Hepatocyte (in vitro differentiated cells): ENCODE results near the gene PLEKHG4B.

Experiments used
- EZH2 ChIP-seq: fragments of 200-600 bp; sonication (generic); IDR thresholded peaks from 2 replicates; pipeline ENCODE4 v1.6.1; 2016; ENCODE audit warnings: antibody characterized with exemption, mild to moderate bottlenecking, borderline replicate concordance
- EZH2phosphoT487 ChIP-seq: fragments of 200-600 bp; sonication (generic); IDR thresholded peaks from one replicate; pipeline ENCODE4 v1.6.1; 2018; ENCODE audit warnings: antibody characterized with exemption, mild to moderate bottlenecking, low read depth, moderate library complexity; ENCODE audit not compliant: unreplicated experiment, severe bottlenecking
- TF ChIP-seq, protein P1 (sequence below): fragments of 200-600 bp; sonication (generic); IDR thresholded peaks from 2 replicates; pipeline ENCODE4 v1.5.1; 2016; ENCODE audit warnings: antibody characterized with exemption, mild to moderate bottlenecking; ENCODE audit not compliant: poor library complexity

DNA sequence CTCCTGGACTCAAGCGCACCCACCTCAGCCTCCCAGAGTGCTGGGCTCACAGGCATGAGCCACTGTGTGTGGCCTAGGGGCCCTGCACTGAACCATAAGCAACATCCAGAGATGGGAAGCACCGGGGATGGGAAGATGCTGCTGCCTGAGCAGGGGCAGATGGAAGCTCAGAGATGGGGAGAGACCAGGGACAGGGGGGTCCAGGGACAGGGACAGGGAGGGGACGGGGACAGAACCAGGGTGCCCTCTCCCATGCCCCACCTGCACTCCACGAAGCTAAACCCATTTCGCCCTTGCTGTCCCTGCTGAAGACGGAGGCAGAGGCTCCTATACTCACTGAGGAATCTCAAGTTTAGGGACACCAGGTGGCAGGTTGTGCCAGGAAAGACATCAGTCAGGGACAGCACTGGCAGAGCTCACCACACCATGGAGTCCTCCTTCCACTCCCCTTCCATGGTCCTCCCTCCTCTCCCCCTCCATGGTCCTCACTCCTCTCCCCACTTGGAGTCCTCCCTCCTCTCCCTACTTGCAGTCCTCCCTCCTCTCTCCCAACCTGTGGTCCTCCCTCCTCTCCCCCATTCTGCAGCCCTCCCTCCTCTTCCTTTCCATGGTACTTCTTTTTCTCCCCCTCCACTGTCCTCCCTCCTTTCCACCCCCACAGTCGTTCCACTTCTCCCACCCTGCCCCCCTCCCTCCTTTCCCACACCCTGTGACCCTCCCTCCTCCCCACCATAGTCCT lies 53.8 kb downstream of the PLEKHG4B start:
- TF ChIP-seq, protein P1, sequence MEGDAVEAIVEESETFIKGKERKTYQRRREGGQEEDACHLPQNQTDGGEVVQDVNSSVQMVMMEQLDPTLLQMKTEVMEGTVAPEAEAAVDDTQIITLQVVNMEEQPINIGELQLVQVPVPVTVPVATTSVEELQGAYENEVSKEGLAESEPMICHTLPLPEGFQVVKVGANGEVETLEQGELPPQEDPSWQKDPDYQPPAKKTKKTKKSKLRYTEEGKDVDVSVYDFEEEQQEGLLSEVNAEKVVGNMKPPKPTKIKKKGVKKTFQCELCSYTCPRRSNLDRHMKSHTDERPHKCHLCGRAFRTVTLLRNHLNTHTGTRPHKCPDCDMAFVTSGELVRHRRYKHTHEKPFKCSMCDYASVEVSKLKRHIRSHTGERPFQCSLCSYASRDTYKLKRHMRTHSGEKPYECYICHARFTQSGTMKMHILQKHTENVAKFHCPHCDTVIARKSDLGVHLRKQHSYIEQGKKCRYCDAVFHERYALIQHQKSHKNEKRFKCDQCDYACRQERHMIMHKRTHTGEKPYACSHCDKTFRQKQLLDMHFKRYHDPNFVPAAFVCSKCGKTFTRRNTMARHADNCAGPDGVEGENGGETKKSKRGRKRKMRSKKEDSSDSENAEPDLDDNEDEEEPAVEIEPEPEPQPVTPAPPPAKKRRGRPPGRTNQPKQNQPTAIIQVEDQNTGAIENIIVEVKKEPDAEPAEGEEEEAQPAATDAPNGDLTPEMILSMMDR, result no peak
- TF ChIP-seq EZH2phosphoT487, result no peak
- TF ChIP-seq EZH2, result no peak
